GM12878 (cell line): ENCODE data around the gene UBC. TPM values are rescaled to one million over a fixed set of nuclear protein-coding genes. Genes with fewer than 3 reads are reported as not detected.
A peak's percentile ranks its signal among the peaks of the same experiment; 100 is the strongest.

Experiments used
- ATAC-seq: fragments of 200-7000 bp; cut with Tn5 transposase; 3 replicates; pipeline ENCODE4 v1.9.1; 2020; ENCODE audit warnings: mild to moderate bottlenecking, moderate library complexity
- BruUV-seq: library from RNA; stranded (reverse); fragments of 400-500 nt; replicated peaks from 2 replicates; lab custom pipeline; 2021; lab: Mats Ljungman, UMichigan
- CTCF ChIA-PET: fragments of 300-600 bp; sonication (Branson Sonifier 250); formaldehyde crosslinking; extraction: SDS; loops from one replicate; lab custom pipeline; 2021; ENCODE audit warnings: inconsistent platforms; lab: Yijun Ruan, JAX
- POLR2A ChIA-PET: fragments of 350-600 bp; formaldehyde crosslinking; extraction: SDS; loops from one replicate; lab custom pipeline; 2021; ENCODE audit warnings: inconsistent platforms; lab: Charles Lee
- RAD21 ChIA-PET: fragments of 300-600 bp; sonication (Branson Sonifier 250); formaldehyde crosslinking; loops from one replicate; lab custom pipeline; 2023; ENCODE audit warnings: antibody characterized with exemption; ENCODE audit not compliant: unreplicated experiment; lab: Charles Lee
- SMC1A ChIA-PET: fragments of 300-600 bp; sonication (Branson Sonifier 250); formaldehyde crosslinking; loops from one replicate; lab custom pipeline; 2023; ENCODE audit not compliant: unreplicated experiment, uncharacterized antibody; lab: Charles Lee
- DNase-seq: peaks from one replicate; pipeline ENCODE4 v3.0.0-alpha.2; 2011; ENCODE audit warnings: low read depth, low spot score
- FAIRE-seq: peaks from 3 replicates; lab custom pipeline; 2011; peaks lifted over from hg19 to GRCh38; lab: Jason Lieb, UNC
- H2AFZ ChIP-seq: 2 replicates; pipeline ENCODE4 v1.6.0; 2011; ENCODE audit warnings: low read depth, low read length, control low read depth; ENCODE audit not compliant: control insufficient read depth
- H3K27ac ChIP-seq: 2 replicates; pipeline ENCODE4 v1.5.1; 2011; ENCODE audit warnings: control low read depth; ENCODE audit not compliant: control insufficient read depth, insufficient read depth
- H3K27me3 ChIP-seq, 2 experiments: replicated peaks in 1 of 2; 2 replicates each; pipeline versions ENCODE4 v1.6.0 to v1.6.1; 2011; ENCODE audit warnings: low read length in 1 of 2; ENCODE audit not compliant: control insufficient read depth in 2 of 2, insufficient read depth in 2 of 2
- H3K36me3 ChIP-seq, 2 experiments: 2 replicates each; pipeline ENCODE4 v1.5.1; 2011; ENCODE audit warnings: low read length in 1 of 2; ENCODE audit not compliant: control insufficient read depth in 2 of 2, insufficient read depth in 2 of 2
- H3K4me1 ChIP-seq: 2 replicates; pipeline ENCODE4 v1.6.1; 2011; ENCODE audit warnings: mild to moderate bottlenecking, low read length, moderate library complexity, mixed read lengths; ENCODE audit not compliant: control insufficient read depth, insufficient read depth
- H3K4me2 ChIP-seq: 2 replicates; pipeline ENCODE4 v1.6.0; 2011; ENCODE audit warnings: control low read depth; ENCODE audit not compliant: control insufficient read depth, insufficient read depth
- H3K4me3 ChIP-seq: fragments of 200-600 bp; sonication (generic); 2 replicates; pipeline ENCODE4 v1.5.1; 2016
- H3K79me2 ChIP-seq: 2 replicates; pipeline ENCODE4 v1.6.0; 2011; ENCODE audit warnings: low read length; ENCODE audit not compliant: control insufficient read depth, insufficient read depth
- H3K9ac ChIP-seq: 2 replicates; pipeline ENCODE4 v1.8.0; 2011; ENCODE audit warnings: low read length, control low read depth, mixed read lengths; ENCODE audit not compliant: control insufficient read depth, insufficient read depth
- H3K9me3 ChIP-seq: replicated peaks from 3 replicates; pipeline ENCODE4 v1.5.1; 2011; ENCODE audit warnings: mild to moderate bottlenecking, low read length; ENCODE audit not compliant: control insufficient read depth, insufficient read depth
- H4K20me1 ChIP-seq: 2 replicates; pipeline ENCODE4 v1.6.0; 2011; ENCODE audit not compliant: control insufficient read depth, insufficient read depth
- BCL11A ChIP-seq: IDR thresholded peaks from 2 replicates; pipeline ENCODE4 v1.6.1; 2011; ENCODE audit warnings: low read depth, low read length
- CREB1 ChIP-seq: IDR thresholded peaks from 2 replicates; pipeline ENCODE4 v1.6.1; 2012; ENCODE audit warnings: low read depth, mild to moderate bottlenecking, inconsistent platforms
- EZH2 ChIP-seq: IDR thresholded peaks from 2 replicates; pipeline ENCODE4 v1.6.1; 2012; ENCODE audit warnings: low read depth, mild to moderate bottlenecking, control low read depth, inconsistent platforms, low read length, borderline replicate concordance; ENCODE audit not compliant: control insufficient read depth
- FOXK2 ChIP-seq: fragments of 450-650 bp; IDR thresholded peaks from 2 replicates; pipeline ENCODE4 v1.6.1; 2017; ENCODE audit warnings: mild to moderate bottlenecking, moderate library complexity
- MEF2A ChIP-seq: IDR thresholded peaks from 2 replicates; pipeline ENCODE4 v1.6.1; 2011; ENCODE audit warnings: low read depth, mild to moderate bottlenecking, low read length, moderate library complexity; ENCODE audit not compliant: insufficient read depth
- PKNOX1 ChIP-seq: fragments of 450-650 bp; IDR thresholded peaks from 2 replicates; pipeline ENCODE4 v1.6.1; 2016; ENCODE audit warnings: mild to moderate bottlenecking
- SMARCA5 ChIP-seq: fragments of 450-650 bp; IDR thresholded peaks from 2 replicates; pipeline ENCODE4 v1.6.1; 2017; ENCODE audit warnings: mild to moderate bottlenecking
- SMC3 ChIP-seq: IDR thresholded peaks from 2 replicates; pipeline ENCODE4 v1.6.1; 2011; ENCODE audit warnings: low read length, improper control_type of control experiment, borderline replicate concordance
- TCF12 ChIP-seq: IDR thresholded peaks from 2 replicates; pipeline ENCODE4 v1.6.1; 2011; ENCODE audit warnings: low read depth, mild to moderate bottlenecking, low read length
- YY1 ChIP-seq: IDR thresholded peaks from 2 replicates; pipeline ENCODE4 v1.6.1; 2011; ENCODE audit warnings: low read depth, mild to moderate bottlenecking, low read length
- ZNF207 ChIP-seq: fragments of 450-650 bp; IDR thresholded peaks from 2 replicates; pipeline ENCODE4 v1.6.1; 2014; ENCODE audit warnings: antibody characterized with exemption, mild to moderate bottlenecking, borderline replicate concordance
- ZNF687 ChIP-seq: fragments of 450-650 bp; IDR thresholded peaks from 2 replicates; pipeline ENCODE4 v1.6.1; 2017; ENCODE audit warnings: mild to moderate bottlenecking, moderate library complexity
- WGBS: methylation state at CpG from one replicate; pipeline ENCODE4 v1.1.6; 2016; ENCODE audit warnings: low lambda C conversion rate; ENCODE audit not compliant: insufficient replicate concordance, insufficient coverage; ENCODE audit errors: missing lambda C conversion rate; 5-methylcytosine and 5-hydroxymethylcytosine counted together
- in situ Hi-C: fragments of 300-500 bp; cut with MboI; formaldehyde crosslinking; loops from 9 replicates; pipeline ENCODE4 v1.14.3; 2018; ENCODE audit warnings: mixed read lengths
- intact Hi-C: fragments of 100-400 bp; cut with micrococcal nuclease; formaldehyde crosslinking; loops from one replicate; pipeline ENCODE4 v1.14.2; 2022; ENCODE audit not compliant: unreplicated experiment
- polyA plus RNA-seq, 11 experiments: library from polyadenylated mRNA; depleted of rRNA in 4 of 11; unstranded in 6 of 11; stranded (reverse) in 5 of 11; fragments of >200 nt; fragmentation: Nextera tagmentation in 4 of 11; fragmentation: Illumina TruSeq in 1 of 11; extraction: Ambion mirVana in 4 of 11; extraction: Trizol in 1 of 11; gene quantifications; 1 replicate in 1 of 11; 2 replicates in 10 of 11; pipeline versions ENCODE4 v1.2.1 to v1.2.3, GENCODE V29; 2011 to 2016; ENCODE audit warnings: inconsistent platforms in 2 of 11, missing spikeins in 2 of 11, low read depth in 1 of 11
- total RNA-seq, 4 experiments: library from RNA; depleted of rRNA in 3 of 4; stranded (reverse); fragments of >200 nt in 3 of 4; fragmentation: Illumina TruSeq in 1 of 4; extraction: Trizol in 1 of 4; gene quantifications; 2 replicates each; pipeline versions ENCODE4 v1.2.1 to v1.2.3, GENCODE V29; 2013 to 2021

UBC gene
- total and polyA plus RNA-seq, 10 of the 15 experiments (the other 5 are each of a cell fraction or from before 2014, with no cell fraction given), result 653 to 1,666 (median 874) TPM

- intact Hi-C loops (loop anchor here (1.0 to 2.0 kb wide), 3 partner anchors 34 to 132 kb away; partner anchors contain the start of gene SCARB1), in situ Hi-C loops (loop anchor here (10.0 to 25.0 kb wide), 2 partner anchors 872 to 1469 kb away; partner anchors contain the start of gene RILPL2)
- Histone ChIP-seq H3K9ac (no peak overlapping the region), H3K27me3 (no peaks in the 10 kb centered on the region), H3K9me3 (no peaks in the 10 kb centered on the region), H2AFZ (no peak overlapping the region), H3K4me1 (peaks cover 34% of the 10 kb centered on the region), H3K27ac (peak overlapping the region; percentile 47), H3K4me3 (no peak overlapping the region), H3K79me2 (peaks cover 21% of the 10 kb centered on the region), H4K20me1 (peaks cover 13% of the 10 kb centered on the region), H3K4me2 (peak overlapping the region; percentile 52), H3K36me3 (peaks cover 3 to 10% of the 10 kb centered on the region in 2 experiments; a peak in 3 of 4 replicates)
- FAIRE-seq (peak; percentile 88), DNase-seq (peak; percentile 87), ATAC-seq (peak; percentile 59)
- 8% methylated on average over 2 of the region's 2 CpGs for WGBS
- ChIA-PET RAD21 (interaction anchor here (0.8 to 4.9 kb wide), 19 partner anchors 12 to 297 kb away, joined by 3 to 115 read pairs (median 5); partner anchors contain the start of gene UBC), CTCF (interaction anchor here (0.6 to 21.3 kb wide), 49 partner anchors 13 to 875 kb away, joined by 3 to 523 read pairs (median 4); partner anchors contain the start of genes SCARB1 and UBC), SMC1A (interaction anchor here (0.8 to 8.3 kb wide), 21 partner anchors 12 to 296 kb away, joined by 3 to 143 read pairs (median 7); partner anchors contain the start of gene UBC), POLR2A (interaction anchor here (0.5 to 3.8 kb wide), 13 partner anchors 9 to 527 kb away, joined by 3 to 32 read pairs (median 5); partner anchors contain the start of gene UBC)
- BruUV-seq, result no TSS peak
- TF ChIP-seq MEF2A (0 out of 2 replicates have a peak, but pooled peaks have one; percentile 30), PKNOX1 (no peak), EZH2 (no peak), SMC3 (peak; percentile 94), ZNF687 (peak; percentile 42; the same call in 1 of the 2 replicates), TCF12 (0 out of 2 replicates have a peak, but pooled peaks have one; percentile 13), FOXK2 (peak; percentile 76; the same call in 1 of the 2 replicates), ZNF207 (0 out of 2 replicates have a peak, but pooled peaks have one; percentile 75), CREB1 (peak; percentile 50; the same call in 1 of the 2 replicates), YY1 (peak; percentile 82), SMARCA5 (peak; percentile 98), BCL11A (0 out of 2 replicates have a peak, but pooled peaks have one; percentile 31)
These were observed 7.7 kb downstream of the UBC start for GRCh38 chr12:124906606-124907261.
